ENCODE results near the gene PARS2. TPM values are rescaled to one million over a fixed set of nuclear protein-coding genes. Genes with fewer than 3 reads are reported as not detected.
"Not testable (repeated sequence)": the region's sequence is repeated elsewhere in the genome, so short reads cannot be mapped to it uniquely, and the experiment has no call there.

Gene PARS2
- total RNA-seq, 2 donors from 2014 or later, result 5.5 to 7.3 TPM

DNA sequence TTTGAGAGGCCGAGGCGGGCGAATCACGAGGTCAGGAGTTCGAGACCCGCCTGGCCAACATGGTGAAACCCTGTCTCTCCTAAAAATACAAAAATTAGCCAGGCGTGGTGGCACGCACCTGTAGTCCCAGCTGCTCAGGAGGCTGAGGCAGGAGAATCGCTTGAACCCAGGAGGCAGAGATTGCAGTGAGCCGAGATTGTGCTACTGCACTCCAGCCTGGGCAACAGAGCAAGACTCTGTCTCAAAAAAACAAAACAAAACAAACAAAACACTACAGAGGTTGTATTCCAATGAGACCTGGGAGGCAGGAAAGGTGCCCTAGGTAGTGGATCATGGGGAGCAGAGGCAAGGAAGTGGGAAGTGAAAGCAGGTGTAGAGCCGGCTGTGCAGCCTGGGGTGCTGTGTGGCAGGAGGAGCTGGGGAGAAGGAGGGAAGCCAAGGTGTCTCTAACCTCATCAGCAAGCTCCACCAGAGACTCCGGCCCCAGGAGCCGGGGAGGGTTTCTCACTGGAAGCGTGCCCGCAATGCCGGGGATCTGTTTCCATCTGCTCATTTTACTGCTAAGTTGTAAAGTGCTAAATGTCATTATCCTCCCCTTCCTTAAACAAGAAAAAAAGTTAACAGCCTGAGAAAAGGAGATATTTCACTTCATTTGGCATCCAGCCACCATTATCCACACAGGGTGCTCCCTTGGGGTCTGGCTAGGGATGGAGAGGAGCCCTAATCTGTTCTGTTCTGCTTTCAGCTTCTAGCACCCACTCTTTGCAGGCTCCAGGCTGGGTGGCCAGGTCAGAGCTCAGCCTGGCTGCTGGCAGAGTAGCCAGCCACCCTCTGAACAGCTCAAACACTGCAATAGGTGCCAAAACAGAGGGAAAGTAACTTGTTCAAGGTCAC, 11.8 kb upstream of the PARS2 start:
- not testable (repeated sequence) for H3K9me3 Mint-ChIP-seq; H3K4me1 Mint-ChIP-seq (ENCODE audit: low read depth); H3K4me3 Mint-ChIP-seq; DNase-seq; ATAC-seq (replicated peaks in 1 of 2); H3K27ac Mint-ChIP-seq; H3K36me3 Mint-ChIP-seq (ENCODE audit: insufficient read depth in 2 of 2); H3K27me3 Mint-ChIP-seq (ENCODE audit: low read depth)

DNA sequence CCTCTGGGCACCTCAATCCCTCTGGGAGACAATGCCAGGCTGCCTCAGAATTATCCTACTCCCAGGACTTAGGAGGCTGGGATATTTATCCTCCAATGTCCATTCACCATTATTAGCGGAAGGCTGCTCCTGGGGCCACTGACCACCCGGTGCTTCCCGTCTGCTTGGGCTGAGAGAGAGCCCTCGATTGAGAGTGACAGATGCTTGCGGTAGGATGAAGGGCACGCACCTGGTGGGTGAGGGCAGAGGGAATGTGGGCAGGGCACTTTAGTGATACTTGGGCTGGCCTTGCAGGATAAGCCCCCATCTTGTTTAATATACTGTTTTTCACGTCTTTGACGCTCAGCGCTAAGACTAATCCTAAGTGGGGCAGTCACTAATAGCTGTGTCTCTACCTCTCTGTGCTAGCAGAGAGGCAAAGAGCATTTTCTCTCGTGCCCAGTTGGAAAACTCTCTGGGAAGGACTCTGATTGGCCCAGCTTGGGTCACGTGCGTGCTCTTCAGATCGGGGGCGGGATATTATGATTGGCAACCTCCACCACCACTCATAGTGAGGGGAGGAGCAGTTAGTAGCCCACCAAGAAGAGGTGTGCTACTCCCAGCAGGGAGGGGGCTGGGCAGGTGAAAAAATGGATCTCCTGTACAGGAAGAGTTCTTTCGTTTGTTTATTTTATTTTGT, 10.6 kb upstream of the PARS2 start:
- ATAC-seq (replicated peaks in 1 of 2), result peak in 1 of 2 donors; percentile 25
- H3K36me3 Mint-ChIP-seq (ENCODE audit: insufficient read depth in 2 of 2), result no peaks in the 10 kb centered on the region
- H3K4me3 Mint-ChIP-seq, result no peak overlapping the region
- no peak for DNase-seq
- no peak overlapping the region for H3K27ac Mint-ChIP-seq
- H3K4me1 Mint-ChIP-seq (ENCODE audit: low read depth), result no peaks in the 10 kb centered on the region
- H3K27me3 Mint-ChIP-seq (ENCODE audit: low read depth), result no peaks in the 10 kb centered on the region
- H3K9me3 Mint-ChIP-seq, result no peaks in the 10 kb centered on the region

DNA sequence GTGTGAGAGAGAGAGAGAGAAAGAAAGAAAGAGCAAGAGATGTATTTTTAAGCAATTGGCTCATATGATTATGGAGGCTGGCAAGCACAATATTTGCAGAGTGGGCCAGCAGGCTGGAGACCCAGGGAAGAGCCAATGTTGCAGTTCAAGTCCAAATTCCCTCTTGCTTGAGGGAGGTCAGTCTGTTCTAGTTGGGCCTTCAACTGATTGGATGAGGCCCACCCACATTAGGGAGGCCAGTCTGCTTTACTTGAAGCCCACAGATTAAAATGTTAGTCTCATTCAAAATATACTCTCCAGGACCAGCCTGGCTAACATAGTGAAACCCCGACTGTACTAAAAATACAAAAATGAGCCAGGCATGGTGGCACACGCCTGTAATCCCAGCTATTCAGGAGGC, 8.6 kb upstream of the PARS2 start:
- Mint-ChIP-seq H3K4me1 (ENCODE audit: low read depth) (no peaks in the 10 kb centered on the region), H3K9me3 (no peaks in the 10 kb centered on the region), H3K4me3 (no peak overlapping the region), H3K27ac (no peak overlapping the region), H3K36me3 (ENCODE audit: insufficient read depth in 2 of 2) (no peaks in the 10 kb centered on the region), H3K27me3 (ENCODE audit: low read depth) (no peaks in the 10 kb centered on the region)
- no peak for ATAC-seq (replicated peaks in 1 of 2)
- no peak for DNase-seq

DNA sequence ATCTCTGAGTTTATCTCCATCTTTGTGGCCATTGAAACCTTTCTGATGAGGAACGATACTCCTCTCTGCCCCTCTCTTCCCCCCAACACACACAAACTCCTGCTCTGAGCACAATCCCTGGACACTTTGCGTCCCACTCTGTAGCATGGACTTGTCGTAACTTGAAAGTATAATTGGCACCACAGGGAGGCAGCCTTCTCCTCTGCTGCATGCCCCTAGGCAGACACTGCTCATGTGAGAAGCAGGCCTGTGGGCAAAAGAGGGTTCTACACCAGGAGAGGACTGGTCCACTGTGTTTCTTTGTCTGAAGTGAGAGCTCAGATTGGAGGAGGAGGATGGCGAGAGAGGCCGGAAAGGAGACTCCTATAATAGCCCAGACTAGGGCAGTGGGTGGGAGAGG, 3.8 kb upstream of the PARS2 start:
- Mint-ChIP-seq H3K36me3 (ENCODE audit: insufficient read depth in 2 of 2) (no peaks in the 10 kb centered on the region), H3K9me3 (no peaks in the 10 kb centered on the region), H3K27me3 (ENCODE audit: low read depth) (no peaks in the 10 kb centered on the region), H3K27ac (no peak overlapping the region), H3K4me1 (ENCODE audit: low read depth) (peaks cover 16% of the 10 kb centered on the region), H3K4me3 (no peak overlapping the region)
- ATAC-seq (replicated peaks in 1 of 2), result no peak
- DNase-seq, result peak; percentile 18 to 19

DNA sequence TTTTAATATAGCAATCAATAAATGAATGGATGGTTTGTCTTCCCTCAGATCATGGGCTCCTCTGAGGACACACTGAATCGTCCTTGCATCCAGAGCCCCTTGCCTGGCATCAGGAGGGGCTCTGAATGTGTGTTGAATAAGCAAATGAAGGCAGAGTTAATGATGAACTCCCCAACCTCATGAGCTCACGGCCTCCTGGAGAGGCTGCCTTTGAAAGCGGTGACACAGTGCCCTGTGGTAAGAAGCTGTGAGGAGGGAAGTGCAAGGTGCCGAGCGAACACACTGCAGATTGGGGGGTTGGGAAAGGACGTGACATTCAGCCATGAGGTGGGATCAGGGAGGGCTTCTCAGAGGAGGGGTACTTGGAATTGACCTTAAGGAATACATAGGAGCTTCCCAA, 3.2 kb upstream of the PARS2 start:
- no peak overlapping the region for H3K27ac Mint-ChIP-seq
- H3K27me3 Mint-ChIP-seq (ENCODE audit: low read depth), result no peaks in the 10 kb centered on the region
- no peaks in the 10 kb centered on the region for H3K36me3 Mint-ChIP-seq (ENCODE audit: insufficient read depth in 2 of 2)
- ATAC-seq (replicated peaks in 1 of 2), result no peak
- H3K9me3 Mint-ChIP-seq, result no peaks in the 10 kb centered on the region
- DNase-seq, result no peak
- H3K4me1 Mint-ChIP-seq (ENCODE audit: low read depth), result peaks cover 21% of the 10 kb centered on the region
- no peak overlapping the region for H3K4me3 Mint-ChIP-seq

DNA sequence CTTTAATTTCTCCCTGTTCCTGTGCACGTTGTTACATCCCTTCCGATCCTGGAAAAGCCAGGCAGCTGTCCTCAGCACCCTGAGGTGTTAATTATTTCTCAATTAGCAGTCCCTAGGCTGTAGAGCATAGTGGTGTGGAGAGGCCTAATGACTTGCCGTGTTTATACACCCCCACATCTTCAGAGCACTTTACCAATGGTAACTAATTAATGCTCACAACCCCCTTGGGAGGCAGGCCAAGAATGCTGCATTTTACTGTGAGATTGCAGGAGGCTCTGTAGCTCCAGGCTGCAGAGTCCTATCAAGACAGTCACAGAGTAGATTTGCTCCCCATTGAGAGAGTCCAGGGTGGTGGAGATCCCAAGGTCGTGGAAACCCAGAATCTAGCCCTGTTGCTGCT, 2.4 kb upstream of the PARS2 start:
- ATAC-seq (replicated peaks in 1 of 2) (no peak), DNase-seq (no peak)
- Mint-ChIP-seq H3K27me3 (ENCODE audit: low read depth) (no peaks in the 10 kb centered on the region), H3K4me3 (no peak overlapping the region), H3K27ac (no peak overlapping the region), H3K36me3 (ENCODE audit: insufficient read depth in 2 of 2) (no peaks in the 10 kb centered on the region), H3K9me3 (no peaks in the 10 kb centered on the region), H3K4me1 (ENCODE audit: low read depth) (peaks cover 21% of the 10 kb centered on the region)

DNA sequence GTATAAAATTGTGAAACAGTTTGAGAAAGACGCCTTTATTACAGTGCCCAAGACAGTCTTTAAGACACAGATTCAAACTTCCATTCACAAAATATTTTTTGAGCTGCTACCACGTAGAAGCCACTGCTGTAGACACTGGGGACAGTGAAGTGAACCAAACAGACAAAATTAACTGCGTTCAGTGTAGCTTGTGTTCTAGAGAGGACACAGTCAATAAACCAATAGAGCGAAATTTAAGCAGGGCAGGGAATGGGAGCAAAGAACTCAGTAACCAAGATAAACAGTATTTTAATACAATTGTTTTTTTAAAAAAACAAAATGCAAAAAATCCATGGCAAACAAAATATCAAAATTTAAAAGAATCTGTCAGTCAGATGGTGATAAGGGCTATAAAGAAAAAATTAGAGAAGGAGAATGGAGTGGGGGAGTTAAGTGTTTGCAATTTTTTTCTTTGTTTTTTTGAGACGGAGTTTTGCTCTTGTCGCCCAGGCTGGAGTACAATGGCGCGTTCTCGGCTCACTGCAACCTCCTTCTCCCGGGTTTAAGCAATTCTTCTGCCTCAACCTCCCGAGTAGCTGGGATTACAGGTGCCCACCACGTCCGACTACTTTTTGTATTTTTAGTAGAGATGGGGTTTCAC, 719 bp upstream of the PARS2 start:
- DNase-seq (no peak), ATAC-seq (replicated peaks in 1 of 2) (peak in 1 of 2 donors; percentile 9)
- H3K4me1 Mint-ChIP-seq (ENCODE audit: low read depth), result peaks cover 26% of the 10 kb centered on the region
- no peaks in the 10 kb centered on the region for H3K36me3 Mint-ChIP-seq (ENCODE audit: insufficient read depth in 2 of 2)
- H3K4me3 Mint-ChIP-seq, result peak overlapping the region; percentile 91 to 98
- H3K27me3 Mint-ChIP-seq (ENCODE audit: low read depth), result no peaks in the 10 kb centered on the region
- H3K9me3 Mint-ChIP-seq, result no peaks in the 10 kb centered on the region
- peak overlapping the region; percentile 95 for H3K27ac Mint-ChIP-seq

DNA sequence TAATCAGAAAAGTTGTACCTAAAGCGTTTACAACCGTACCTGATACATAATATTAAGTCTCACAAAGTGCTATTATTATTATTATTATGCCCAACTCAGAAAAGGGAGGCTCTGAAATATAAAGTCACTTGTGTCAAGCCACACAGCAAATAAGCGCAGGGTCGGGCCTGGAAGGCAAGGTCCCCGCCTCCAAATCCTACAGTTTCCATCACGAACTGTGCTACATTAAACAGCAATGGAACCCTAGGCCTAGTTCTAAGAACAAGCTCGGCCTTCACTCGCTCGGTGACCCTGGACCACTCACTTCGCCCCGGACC, 549 bp downstream of the PARS2 start:
- Mint-ChIP-seq H3K9me3 (no peaks in the 10 kb centered on the region), H3K27ac (peak overlapping the region; percentile 78), H3K27me3 (ENCODE audit: low read depth) (no peaks in the 10 kb centered on the region), H3K36me3 (ENCODE audit: insufficient read depth in 2 of 2) (no peaks in the 10 kb centered on the region), H3K4me1 (ENCODE audit: low read depth) (peaks cover 27% of the 10 kb centered on the region), H3K4me3 (peak overlapping the region; percentile 91 to 98)
- DNase-seq (peak; percentile 6), ATAC-seq (replicated peaks in 1 of 2) (no peak)

DNA sequence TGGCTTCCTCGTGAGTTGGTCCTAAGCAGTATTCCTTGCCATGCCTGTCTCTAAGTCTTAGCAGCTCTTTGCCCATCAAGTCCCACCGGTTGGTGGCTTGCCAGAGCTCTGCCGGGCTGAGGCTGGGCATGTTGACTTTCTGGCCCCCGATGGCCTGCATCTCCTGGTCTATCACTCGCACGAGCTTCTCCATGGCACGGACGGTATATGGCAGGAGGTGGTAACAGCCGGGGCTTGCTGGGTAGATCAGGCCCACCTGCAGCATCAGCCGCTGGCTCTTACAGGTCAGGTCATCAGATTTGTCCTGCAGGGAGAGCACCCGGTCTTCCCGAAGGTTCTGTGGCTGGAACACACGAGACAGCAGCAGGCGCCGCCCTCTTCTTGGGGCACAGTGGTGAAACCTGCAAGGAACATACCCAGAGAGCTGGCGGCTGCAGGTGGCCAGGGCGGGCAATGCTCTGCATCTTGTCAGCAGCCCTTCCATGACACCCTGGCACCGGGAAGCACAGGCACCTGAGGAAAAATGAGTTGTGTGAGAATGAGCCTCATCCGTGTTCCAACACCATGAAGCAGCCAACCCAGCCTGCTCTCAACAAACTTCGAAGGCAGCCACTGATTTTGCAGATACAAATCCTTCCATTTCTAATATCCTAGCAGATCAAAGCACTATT, 5.5 kb downstream of the PARS2 start:
- DNase-seq (no peak), ATAC-seq (replicated peaks in 1 of 2) (no peak)
- no peak overlapping the region for H3K27ac Mint-ChIP-seq
- no peaks in the 10 kb centered on the region for H3K36me3 Mint-ChIP-seq (ENCODE audit: insufficient read depth in 2 of 2)
- H3K27me3 Mint-ChIP-seq (ENCODE audit: low read depth), result no peaks in the 10 kb centered on the region
- no peaks in the 10 kb centered on the region for H3K9me3 Mint-ChIP-seq
- no peak overlapping the region for H3K4me3 Mint-ChIP-seq
- H3K4me1 Mint-ChIP-seq (ENCODE audit: low read depth), result peaks cover 17% of the 10 kb centered on the region

DNA sequence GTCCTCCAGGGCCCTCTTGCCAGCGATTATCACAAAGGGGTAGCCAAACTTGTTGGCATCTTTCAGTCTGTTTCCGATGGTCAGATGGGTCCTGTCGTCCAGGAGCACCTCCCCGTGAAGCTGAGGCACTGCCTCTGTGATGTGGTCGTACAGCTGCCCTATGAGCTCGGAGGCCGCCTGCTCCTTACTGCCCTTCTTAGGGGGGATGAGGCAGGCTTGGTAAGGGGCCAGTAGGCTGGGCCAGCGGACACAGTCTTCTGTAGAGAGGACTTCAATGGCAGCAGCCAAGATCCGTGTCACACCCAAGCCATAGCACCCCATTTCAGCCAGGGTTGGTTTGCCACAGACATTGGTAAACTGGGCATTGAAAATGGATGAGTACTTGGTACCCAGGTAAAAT, 6.5 kb downstream of the PARS2 start:
- no peak overlapping the region for H3K27ac Mint-ChIP-seq
- no peaks in the 10 kb centered on the region for H3K9me3 Mint-ChIP-seq
- DNase-seq, result no peak
- peaks cover 8% of the 10 kb centered on the region for H3K4me1 Mint-ChIP-seq (ENCODE audit: low read depth)
- no peaks in the 10 kb centered on the region for H3K27me3 Mint-ChIP-seq (ENCODE audit: low read depth)
- no peaks in the 10 kb centered on the region for H3K36me3 Mint-ChIP-seq (ENCODE audit: insufficient read depth in 2 of 2)
- ATAC-seq (replicated peaks in 1 of 2), result no peak
- no peak overlapping the region for H3K4me3 Mint-ChIP-seq

DNA sequence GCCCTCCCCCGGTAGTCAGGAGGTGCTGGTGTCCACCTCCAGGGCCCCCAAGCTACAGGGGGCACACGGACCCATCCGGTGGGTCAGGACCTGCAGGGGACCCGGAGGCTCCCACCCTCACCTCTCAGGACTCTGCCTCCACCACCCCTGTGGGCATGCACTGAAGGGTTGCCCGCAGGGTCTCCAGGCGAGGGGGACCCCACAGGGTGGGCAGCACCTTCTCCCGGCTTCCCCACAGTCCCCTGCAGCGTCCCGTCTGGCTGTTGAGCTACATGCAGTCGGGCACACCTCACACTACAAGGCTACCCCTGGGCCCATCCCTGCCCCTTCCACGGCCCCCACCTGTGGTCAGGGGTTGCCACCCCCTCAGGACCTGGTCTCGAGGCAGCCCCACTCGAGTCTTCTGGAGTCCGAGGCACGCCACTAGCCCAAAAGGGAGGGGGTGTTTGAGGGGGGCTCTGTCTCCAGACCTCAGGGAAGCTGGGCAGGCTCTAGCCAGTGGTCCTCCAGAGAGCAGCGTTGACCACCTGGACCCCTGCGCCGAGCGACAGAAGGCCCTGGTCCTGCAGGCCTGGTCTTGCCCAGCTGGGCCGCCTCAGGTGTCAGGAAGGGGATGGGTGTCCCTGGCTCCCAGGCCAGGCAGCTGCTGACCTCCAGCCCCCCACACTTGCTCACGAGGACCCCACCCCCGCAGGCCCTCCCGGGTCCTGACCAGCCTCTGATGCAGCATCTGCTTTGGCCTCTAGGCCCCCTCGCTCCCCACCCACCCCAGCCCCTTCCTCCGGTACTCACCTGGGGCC, 9.6 kb downstream of the PARS2 start:
- ATAC-seq (replicated peaks in 1 of 2), result no peak
- Mint-ChIP-seq H3K9me3 (no peaks in the 10 kb centered on the region), H3K4me3 (no peak overlapping the region), H3K4me1 (ENCODE audit: low read depth) (no peaks in the 10 kb centered on the region), H3K36me3 (ENCODE audit: insufficient read depth in 2 of 2) (no peaks in the 10 kb centered on the region), H3K27me3 (ENCODE audit: low read depth) (no peaks in the 10 kb centered on the region), H3K27ac (no peak overlapping the region)
- no peak for DNase-seq

DNA sequence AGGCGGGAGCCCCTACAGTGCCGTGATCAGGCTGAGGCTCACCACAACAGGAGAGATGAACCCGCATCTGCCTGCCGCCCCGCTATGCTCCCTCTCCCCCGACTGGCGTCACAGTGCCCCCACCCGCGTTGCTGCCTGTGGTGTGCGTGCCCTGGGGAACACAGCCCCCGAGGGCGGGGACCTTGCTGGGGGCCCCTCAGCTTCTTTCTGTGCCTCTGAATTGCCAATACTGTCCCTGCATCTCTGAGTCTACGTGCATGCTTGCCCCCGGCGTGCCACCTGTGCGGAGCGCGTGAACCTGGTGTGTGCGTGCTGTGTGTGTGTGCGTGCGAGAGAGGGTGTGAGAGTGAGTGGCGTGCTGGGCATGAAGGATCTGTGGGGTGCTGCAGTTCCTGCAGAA, 10.3 kb downstream of the PARS2 start:
- DNase-seq (no peak), ATAC-seq (replicated peaks in 1 of 2) (no peak)
- no peaks in the 10 kb centered on the region for H3K36me3 Mint-ChIP-seq (ENCODE audit: insufficient read depth in 2 of 2)
- no peak overlapping the region for H3K27ac Mint-ChIP-seq
- no peaks in the 10 kb centered on the region for H3K4me1 Mint-ChIP-seq (ENCODE audit: low read depth)
- no peaks in the 10 kb centered on the region for H3K27me3 Mint-ChIP-seq (ENCODE audit: low read depth)
- H3K4me3 Mint-ChIP-seq, result no peak overlapping the region
- no peaks in the 10 kb centered on the region for H3K9me3 Mint-ChIP-seq

Data from activated T-cell treated with anti-CD3 and anti-CD28 coated beads, Interleukin-2, amount 50 U/mL, for 72 hours (primary cell).